K562 (cell line): ENCODE data around the gene PKHD1. TPM values are rescaled to one million over a fixed set of nuclear protein-coding genes. Genes with fewer than 3 reads are reported as not detected.

Experiments used
- ATAC-seq: fragments of 200-7000 bp; cut with Tn5 transposase; 3 replicates; pipeline ENCODE4 v1.9.1; 2020; ENCODE audit warnings: moderate library complexity
- BruUV-seq: library from RNA; stranded (reverse); fragments of 400-500 nt; replicated peaks from 2 replicates; lab custom pipeline; 2021; lab: Mats Ljungman, UMichigan
- CTCF ChIA-PET: fragments of 300-600 bp; formaldehyde crosslinking; extraction: SDS; loops from one replicate; lab custom pipeline; 2021; ENCODE audit warnings: low intra/inter-chr PET ratio; lab: Yijun Ruan, JAX
- POLR2A ChIA-PET: fragments of 300-600, 350-650 bp; sonication (Branson Sonifier 250); formaldehyde crosslinking; extraction: SDS; loops from one replicate; lab custom pipeline; 2021; ENCODE audit warnings: antibody characterized with exemption, inconsistent platforms; lab: Yijun Ruan, JAX
- DNase-seq, 4 experiments: peaks; one replicate each; pipeline versions ENCODE4 v3.0.0 to v3.0.0-alpha.2; 2011 to 2018; ENCODE audit warnings: low spot score in 3 of 4, mixed read lengths in 3 of 4; ENCODE audit errors: extremely low read depth in 1 of 4
- FAIRE-seq: peaks from 2 replicates; lab custom pipeline; 2011; peaks lifted over from hg19 to GRCh38; lab: Jason Lieb, UNC
- H2AFZ ChIP-seq: 2 replicates; pipeline ENCODE4 v1.6.0; 2011; ENCODE audit warnings: low read depth, low read length, control low read depth, inconsistent platforms
- H3K27ac ChIP-seq: fragments of 200-600 bp; 3 replicates; pipeline ENCODE4 v1.8.0; 2011; ENCODE audit warnings: low read depth, mild to moderate bottlenecking, control low read depth, inconsistent platforms, low read length, moderate library complexity, mixed read lengths; ENCODE audit errors: extremely low read depth
- H3K27me3 ChIP-seq, 2 experiments: fragments of 300-600 bp in 1 of 2; 2 replicates in 1 of 2; 3 replicates in 1 of 2; pipeline versions ENCODE4 v1.6.0 to v1.8.0; 2011; ENCODE audit warnings: inconsistent platforms in 2 of 2, low read length in 2 of 2, mild to moderate bottlenecking in 1 of 2, mixed read lengths in 1 of 2, moderate library complexity in 1 of 2; ENCODE audit not compliant: control insufficient read depth in 2 of 2, insufficient read depth in 2 of 2
- H3K36me3 ChIP-seq: fragments of 300-600 bp; 3 replicates; pipeline ENCODE4 v1.8.0; 2011; ENCODE audit warnings: mild to moderate bottlenecking, low read length, inconsistent platforms; ENCODE audit not compliant: control insufficient read depth, insufficient read depth
- H3K4me1 ChIP-seq, 2 experiments: fragments of 200-600 bp in 1 of 2; replicated peaks in 1 of 2; 2 replicates in 1 of 2; 3 replicates in 1 of 2; pipeline versions ENCODE4 v1.5.1 to v1.8.0; 2011; ENCODE audit warnings: inconsistent platforms in 2 of 2, low read length in 2 of 2, mild to moderate bottlenecking in 1 of 2, mixed read lengths in 1 of 2, moderate library complexity in 1 of 2; ENCODE audit not compliant: control insufficient read depth in 2 of 2, insufficient read depth in 2 of 2
- H3K4me2 ChIP-seq: 2 replicates; pipeline ENCODE4 v1.6.1; 2011; ENCODE audit warnings: low read length, control low read depth, inconsistent platforms, mixed read lengths; ENCODE audit not compliant: insufficient read depth
- H3K4me3 ChIP-seq: fragments of 200-600 bp; sonication (generic), shearing (Covaris generic); 2 replicates; pipeline ENCODE4 v1.5.1; 2016; ENCODE audit warnings: control low read depth, inconsistent platforms
- H3K79me2 ChIP-seq: fragments of 200-600 bp; 3 replicates; pipeline ENCODE4 v1.8.0; 2011; ENCODE audit warnings: low read length, inconsistent platforms; ENCODE audit not compliant: control insufficient read depth, insufficient read depth
- H3K9ac ChIP-seq, 2 experiments: 2 replicates each; pipeline versions ENCODE4 v1.6.0 to v1.6.1; 2011; ENCODE audit warnings: low read depth in 2 of 2, low read length in 2 of 2, control low read depth in 1 of 2, inconsistent platforms in 1 of 2, mild to moderate bottlenecking in 1 of 2, mixed read lengths in 1 of 2; ENCODE audit not compliant: insufficient read depth in 1 of 2
- H3K9me1 ChIP-seq: one replicate; pipeline ENCODE4 v1.6.0; 2011; ENCODE audit warnings: inconsistent platforms, mild to moderate bottlenecking, low read length, moderate library complexity; ENCODE audit not compliant: control insufficient read depth, insufficient read depth
- H3K9me3 ChIP-seq: replicated peaks from 2 replicates; pipeline ENCODE4 v1.5.1; 2011; ENCODE audit warnings: low read depth, low read length, inconsistent platforms; ENCODE audit not compliant: control insufficient read depth, insufficient read depth
- H4K20me1 ChIP-seq: replicated peaks from 2 replicates; pipeline ENCODE4 v1.6.1; 2011; ENCODE audit warnings: low read length, inconsistent platforms, mixed read lengths; ENCODE audit not compliant: control insufficient read depth, insufficient read depth
- EP300 ChIP-seq: IDR thresholded peaks from 2 replicates; pipeline ENCODE4 v1.6.1; 2012; ENCODE audit warnings: low read length, improper control_type of control experiment
- EWSR1 ChIP-seq: fragments of 450-650 bp; IDR thresholded peaks from 2 replicates; pipeline ENCODE4 v1.6.1; 2018; ENCODE audit warnings: borderline replicate concordance, mild to moderate bottlenecking, low read depth, moderate library complexity; ENCODE audit not compliant: partially characterized antibody
- HIVEP1 ChIP-seq: fragments of 250-450 bp; sonication (Bioruptor Pico); IDR thresholded peaks from 2 replicates; pipeline ENCODE4 v1.4.0; 2020; ENCODE audit warnings: mild to moderate bottlenecking
- HMGXB4 ChIP-seq: sonication (generic); formaldehyde crosslinking; IDR thresholded peaks from 2 replicates; pipeline ENCODE4 v1.8.1; 2023; ENCODE audit warnings: mild to moderate bottlenecking, missing genetic modification reagents
- KDM2B ChIP-seq: fragments of 250-450 bp; sonication (Bioruptor Pico); IDR thresholded peaks from 2 replicates; pipeline ENCODE4 v1.8.0; 2021; ENCODE audit warnings: mild to moderate bottlenecking, moderate library complexity
- LARP7 ChIP-seq: fragments of 450-650 bp; IDR thresholded peaks from 2 replicates; pipeline ENCODE4 v1.6.1; 2016
- MCM5 ChIP-seq: fragments of 450-650 bp; IDR thresholded peaks from 2 replicates; pipeline ENCODE4 v1.6.1; 2016; ENCODE audit warnings: low read depth
- MNT ChIP-seq, 2 experiments: fragments of 450-650 bp; conservative IDR thresholded peaks; 2 replicates each; pipeline ENCODE4 v1.6.1; 2017; ENCODE audit warnings: mild to moderate bottlenecking in 2 of 2, moderate library complexity in 2 of 2
- MTA2 ChIP-seq: fragments of 450-650 bp; IDR thresholded peaks from 2 replicates; pipeline ENCODE4 v1.6.1; 2016; ENCODE audit warnings: low read depth
- MTF1 ChIP-seq: fragments of 250-450 bp; sonication (Bioruptor Pico); IDR thresholded peaks from 2 replicates; pipeline ENCODE4 v1.9.0; 2021; ENCODE audit warnings: moderate library complexity, mild to moderate bottlenecking, inconsistent platforms, borderline replicate concordance
- NCOA2 ChIP-seq, 2 experiments: fragments of 450-650 bp; IDR thresholded peaks; 2 replicates each; pipeline ENCODE4 v1.6.1; 2018; ENCODE audit warnings: mild to moderate bottlenecking in 2 of 2, moderate library complexity in 1 of 2; ENCODE audit not compliant: partially characterized antibody in 2 of 2
- RBM15 ChIP-seq: fragments of 200-400 bp; formaldehyde crosslinking; IDR thresholded peaks from 2 replicates; pipeline ENCODE4 v1.6.1; 2018; ENCODE audit warnings: mild to moderate bottlenecking, low read length, moderate library complexity; ENCODE audit not compliant: insufficient read depth
- SIN3B ChIP-seq: fragments of 450-650 bp; IDR thresholded peaks from 2 replicates; pipeline ENCODE4 v1.6.1; 2017; ENCODE audit warnings: low read depth, mild to moderate bottlenecking, moderate library complexity
- SMARCA5 ChIP-seq: fragments of 450-650 bp; IDR thresholded peaks from 2 replicates; pipeline ENCODE4 v1.6.1; 2016
- ZFX ChIP-seq: sonication (generic); formaldehyde crosslinking; IDR thresholded peaks from 2 replicates; pipeline ENCODE4 v1.8.0; 2022; ENCODE audit warnings: mild to moderate bottlenecking, missing genetic modification reagents, moderate library complexity
- ZNF436 ChIP-seq: fragments of 250-450, 450-650 bp; sonication (Bioruptor Pico); formaldehyde crosslinking; IDR thresholded peaks from 2 replicates; pipeline ENCODE4 v1.7.0; 2020; ENCODE audit warnings: mild to moderate bottlenecking
- WGBS: fragments of 100-300 bp; shearing (Covaris generic); methylation state at CpG from one replicate; pipeline ENCODE4 v1.1.6; 2016; ENCODE audit warnings: low coverage, mixed read lengths; ENCODE audit not compliant: insufficient coverage; ENCODE audit errors: missing lambda C conversion rate; 5-methylcytosine and 5-hydroxymethylcytosine counted together
- in situ Hi-C: fragments of 300-500 bp; cut with MboI; formaldehyde crosslinking; loops from 4 replicates; pipeline ENCODE4 v1.15.0; 2018; ENCODE audit warnings: inconsistent platforms, mixed read lengths
- intact Hi-C: fragments of 100-400 bp; cut with micrococcal nuclease; formaldehyde crosslinking; loops from 2 replicates; pipeline ENCODE4 v1.14.2; 2022
- polyA plus RNA-seq, 8 experiments: library from polyadenylated mRNA; depleted of rRNA in 4 of 8; stranded (reverse) in 5 of 8; unstranded in 3 of 8; fragments of >200 nt; fragmentation: Nextera tagmentation in 2 of 8; fragmentation: Illumina TruSeq in 1 of 8; extraction: Ambion mirVana in 2 of 8; extraction: Trizol in 1 of 8; gene quantifications; 2 replicates each; pipeline versions ENCODE4 v1.2.1 to v1.2.3, GENCODE V29; 2011 to 2014; ENCODE audit warnings: inconsistent platforms in 1 of 8, missing spikeins in 1 of 8
- total RNA-seq, 7 experiments: library from RNA; depleted of rRNA in 6 of 7; stranded (reverse); fragments of >200 nt in 6 of 7; fragmentation: Illumina TruSeq in 2 of 7; extraction: Trizol in 2 of 7; gene quantifications; 2 replicates each; pipeline versions ENCODE4 v1.2.1 to v1.2.3, GENCODE V29; 2011 to 2021; ENCODE audit warnings: low replicate concordance in 1 of 7

PKHD1 gene
- total and polyA plus RNA-seq, 9 of the 15 experiments (the other 6 are each of a cell fraction or from before 2014, with no cell fraction given) = 0.01 to 0.04 (median 0.01) TPM; not detected in 6

GRCh38 chr6:52046456-52046855 lies 41.0 kb downstream of the PKHD1 start:
- no peak for TF ChIP-seq MTA2
- TF ChIP-seq EP300 = no peak
- TF ChIP-seq KDM2B (CRISPR knock-in tag) = no peak
- no peak for TF ChIP-seq SIN3B
- Histone ChIP-seq H3K4me3 (no peak overlapping the region), H3K4me1 (no peaks in the 10 kb centered on the region), H3K27me3 (no peaks in the 10 kb centered on the region; a peak in 1 of 5 replicates), H3K4me2 (no peak overlapping the region), H3K79me2 (no peaks in the 10 kb centered on the region), H2AFZ (no peak overlapping the region), H3K9me3 (no peaks in the 10 kb centered on the region), H3K9ac (no peak overlapping the region), H3K36me3 (no peaks in the 10 kb centered on the region), H3K9me1 (no peaks in the 10 kb centered on the region), H3K27ac (no peak overlapping the region), H4K20me1 (no peaks in the 10 kb centered on the region)
- 8% methylated on average over 1 of the region's 1 CpG for WGBS
- FAIRE-seq = no peak
- DNase-seq = no peak
- no TSS peak for BruUV-seq
- ChIA-PET POLR2A (no interaction called here), CTCF (no interaction called here)
- ATAC-seq = no peak
- in situ Hi-C loops (no loop called here), intact Hi-C loops (no loop called here)

DNA sequence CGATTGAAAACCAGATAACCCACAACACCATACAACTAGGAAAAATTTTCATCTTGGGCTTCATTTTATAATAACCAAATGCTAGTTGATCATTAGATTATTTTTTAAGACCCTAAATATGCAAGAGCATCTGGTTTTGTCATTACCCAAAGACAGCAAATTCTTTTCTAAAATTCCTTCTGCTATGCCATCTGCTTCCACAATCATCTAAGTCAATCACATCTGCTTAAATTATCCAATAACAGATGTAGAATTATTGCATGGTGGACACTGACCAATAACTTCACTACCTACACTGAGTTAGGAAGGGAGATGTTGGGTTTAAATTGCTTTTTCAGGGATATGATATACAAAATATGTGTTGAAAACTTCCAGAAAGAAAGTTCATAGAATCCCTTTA lies 41.9 kb downstream of the PKHD1 start:
- BruUV-seq = no TSS peak
- H4K20me1 ChIP-seq = no peaks in the 10 kb centered on the region
- H2AFZ ChIP-seq = no peak overlapping the region
- in situ Hi-C loops = no loop called here
- WGBS = 0% methylated on average over 1 of the region's 1 CpG
- no peak overlapping the region for H3K4me3 ChIP-seq
- H3K79me2 ChIP-seq = no peaks in the 10 kb centered on the region
- ATAC-seq = no peak
- H3K36me3 ChIP-seq = no peaks in the 10 kb centered on the region
- H3K4me1 ChIP-seq = no peaks in the 10 kb centered on the region
- H3K27me3 ChIP-seq = no peaks in the 10 kb centered on the region; a peak in 1 of 5 replicates
- H3K9me1 ChIP-seq = no peaks in the 10 kb centered on the region
- H3K27ac ChIP-seq = no peak overlapping the region
- no peak for FAIRE-seq
- no peak overlapping the region for H3K4me2 ChIP-seq
- intact Hi-C loops = no loop called here
- POLR2A ChIA-PET = no interaction called here
- no peak overlapping the region for H3K9ac ChIP-seq
- no peak for DNase-seq
- CTCF ChIA-PET = no interaction called here
- no peaks in the 10 kb centered on the region for H3K9me3 ChIP-seq
- TF ChIP-seq SIN3B (no peak), MNT (conservative IDR thresholded peaks at IDR 0.05) (no peak), NCOA2 (IDR thresholded peaks at IDR 0.05; ENCODE audit: partially characterized antibody in 2 of 2) (no peak), LARP7 (no peak), HMGXB4 (CRISPR knock-in tag) (no peak), ZFX (CRISPR knock-in tag) (no peak), MCM5 (no peak), HIVEP1 (CRISPR knock-in tag) (no peak), SMARCA5 (no peak), RBM15 (no peak), ZNF436 (CRISPR knock-in tag) (no peak), MTF1 (no peak), EWSR1 (no peak)
